Neural progenitor cell (in vitro differentiated cells): Measurements from ENCODE around the gene BMX.

Source experiments
- CTCF ChIP-seq: fragments of 200-600 bp; sonication (generic); IDR thresholded peaks from 2 replicates; pipeline ENCODE4 v1.5.1; 2017; ENCODE audit warnings: antibody characterized with exemption, mild to moderate bottlenecking
- EZH2phosphoT487 ChIP-seq: fragments of 200-600 bp; sonication (generic); IDR thresholded peaks from 2 replicates; pipeline ENCODE4 v1.6.1; 2017; ENCODE audit warnings: antibody characterized with exemption

- TF ChIP-seq CTCF = no peak
- no peak for TF ChIP-seq EZH2phosphoT487
These were observed at the start of gene BMX for GRCh38 chrX:15500497-15500966.
